B cell (primary cell): ENCODE data around the gene CACNA1G. TPM values are rescaled to one million over a fixed set of nuclear protein-coding genes. Genes with fewer than 3 reads are reported as not detected.

ENCODE experiments used
- ATAC-seq: fragments of 200-7000 bp; cut with Tn5 transposase; one replicate; pipeline ENCODE4 v1.10.0; 2021; ENCODE audit warnings: low read depth, mild to moderate bottlenecking, moderate number of reproducible peaks, moderate library complexity
- CTCF ChIA-PET: fragments of 350-600 bp; sonication (Branson Sonifier 250); formaldehyde crosslinking; loops from one replicate; lab custom pipeline; 2021; ENCODE audit warnings: antibody characterized with exemption, inconsistent platforms; lab: Charles Lee
- POLR2A ChIA-PET: fragments of 350-600 bp; sonication (Branson Sonifier 250); formaldehyde crosslinking; loops from one replicate; lab custom pipeline; 2021; ENCODE audit warnings: antibody characterized with exemption; lab: Charles Lee
- DNase-seq: peaks from one replicate; pipeline ENCODE4 v3.0.0; 2013
- H2AFZ ChIP-seq: 2 replicates; pipeline ENCODE4 v1.6.1; 2012; ENCODE audit warnings: mild to moderate bottlenecking, low read depth, low read length; ENCODE audit not compliant: insufficient read depth, poor library complexity, severe bottlenecking
- H3K27ac ChIP-seq, 2 donors: 1 replicate in 1 of 2; 2 replicates in 1 of 2; pipeline ENCODE4 v1.5.1; 2012 to 2013; ENCODE audit warnings: low read length in 2 of 2, mild to moderate bottlenecking in 2 of 2, moderate library complexity in 1 of 2
- H3K27me3 ChIP-seq, 4 experiments: fragments of 200-600 bp in 1 of 4; sonication (generic) in 1 of 4; replicated peaks in 1 of 4; 1 replicate in 2 of 4; 2 replicates in 2 of 4; pipeline versions ENCODE4 v1.6.1 to v1.7.0; 2013 to 2016; ENCODE audit warnings: low read length in 3 of 4, mild to moderate bottlenecking in 2 of 4, mixed read lengths in 1 of 4, moderate library complexity in 1 of 4; ENCODE audit not compliant: insufficient read depth in 4 of 4, control insufficient read depth in 3 of 4; ENCODE audit errors: control extremely low read depth in 1 of 4
- H3K36me3 ChIP-seq, 2 experiments: replicated peaks in 1 of 2; 1 replicate in 1 of 2; 2 replicates in 1 of 2; pipeline versions ENCODE4 v1.6.1 to v1.7.1; 2013; ENCODE audit warnings: low read length in 1 of 2; ENCODE audit not compliant: insufficient read depth in 2 of 2, control insufficient read depth in 1 of 2; ENCODE audit errors: control extremely low read depth in 1 of 2, extremely low read depth in 1 of 2
- H3K4me1 ChIP-seq, 2 donors: fragments of 200-600 bp in 1 of 2; sonication (generic) in 1 of 2; 1 replicate in 1 of 2; 2 replicates in 1 of 2; pipeline versions ENCODE4 v1.5.1 to v1.6.1; 2013 to 2017; ENCODE audit warnings: low read length in 2 of 2; ENCODE audit not compliant: control insufficient read depth in 2 of 2, insufficient read depth in 2 of 2
- H3K4me2 ChIP-seq: replicated peaks from 2 replicates; pipeline ENCODE3; 2012; ENCODE audit warnings: mild to moderate bottlenecking, low read depth, low read length; ENCODE audit not compliant: poor library complexity, severe bottlenecking
- H3K4me3 ChIP-seq, 5 experiments: fragments of 200-600 bp in 1 of 5; sonication (generic) in 1 of 5; 1 replicate in 3 of 5; 2 replicates in 2 of 5; pipeline versions ENCODE4 v1.5.1 to v1.7.0; 2011 to 2016; ENCODE audit warnings: low read length in 4 of 5, mild to moderate bottlenecking in 4 of 5, low read depth in 2 of 5, control low read depth in 1 of 5, moderate library complexity in 1 of 5; ENCODE audit not compliant: insufficient read depth in 1 of 5; ENCODE audit errors: control extremely low read depth in 1 of 5, extremely low read depth in 1 of 5
- H3K79me2 ChIP-seq: fragments of 200-600 bp; sonication (generic); one replicate; pipeline ENCODE4 v1.6.0; 2016; ENCODE audit warnings: low read length; ENCODE audit not compliant: control insufficient read depth, insufficient read depth
- H3K9ac ChIP-seq: fragments of 200-600 bp; sonication (generic); 2 replicates; pipeline ENCODE4 v1.6.1; 2017; ENCODE audit warnings: mild to moderate bottlenecking, low read length, moderate library complexity
- H3K9me3 ChIP-seq, 3 donors: one replicate each; pipeline versions ENCODE4 v1.6.1 to v1.7.1; 2013; ENCODE audit warnings: low read length in 2 of 3; ENCODE audit not compliant: control insufficient read depth in 2 of 3, insufficient read depth in 1 of 3; ENCODE audit errors: control extremely low read depth in 1 of 3
- H4K20me1 ChIP-seq: 2 replicates; pipeline ENCODE4 v1.6.0; 2012; ENCODE audit warnings: mild to moderate bottlenecking, low read length; ENCODE audit not compliant: insufficient read depth, control insufficient read depth, poor library complexity, severe bottlenecking
- H3K27ac Mint-ChIP-seq: one replicate; pipeline ENCODE4 v1.8.0; 2021; ENCODE audit warnings: mixed read lengths
- H3K27me3 Mint-ChIP-seq: one replicate; pipeline ENCODE4 v1.8.0; 2021; ENCODE audit warnings: mixed read lengths
- H3K4me1 Mint-ChIP-seq: one replicate; pipeline ENCODE4 v1.8.0; 2021; ENCODE audit warnings: mixed read lengths
- H3K4me3 Mint-ChIP-seq: one replicate; pipeline ENCODE4 v1.8.0; 2021; ENCODE audit warnings: mixed read lengths
- H3K9me3 Mint-ChIP-seq: one replicate; pipeline ENCODE4 v1.8.0; 2022; ENCODE audit warnings: mixed read lengths; ENCODE audit not compliant: insufficient read depth
- EZH2 ChIP-seq: IDR thresholded peaks from 2 replicates; pipeline ENCODE4 v1.6.1; 2012; ENCODE audit warnings: borderline replicate concordance, low read depth, mild to moderate bottlenecking, moderate library complexity, low read length; ENCODE audit not compliant: insufficient read depth, poor library complexity, severe bottlenecking
- WGBS: methylation state at CpG from one replicate; pipeline ENCODE4 v1.1.5; 2013; ENCODE audit warnings: missing lambda C conversion rate; ENCODE audit not compliant: insufficient coverage; 5-methylcytosine and 5-hydroxymethylcytosine counted together
- intact Hi-C: fragments of 100-400 bp; cut with micrococcal nuclease; formaldehyde crosslinking; loops from one replicate; pipeline ENCODE4 v1.10.0; 2022
- polyA plus RNA-seq: library from polyadenylated mRNA; depleted of rRNA; stranded (reverse); fragments of >200 nt; gene quantifications from 2 replicates; pipeline ENCODE4 v1.2.3, GENCODE V29; 2012
- total RNA-seq, 2 donors: library from RNA; stranded (reverse); fragments of 120-200 nt in 1 of 2; gene quantifications; 1 replicate in 1 of 2; 2 replicates in 1 of 2; pipeline versions ENCODE4 v1.2.3 to v1.2.4, GENCODE V29; 2013 to 2022
- TF ChIP-seq, protein P1 (sequence below): fragments of 200-600 bp; IDR thresholded peaks from one replicate; pipeline ENCODE4 v1.8.0; 2022; ENCODE audit warnings: antibody characterized with exemption, mild to moderate bottlenecking

The CACNA1G gene
- total and polyA plus RNA-seq, 2 donors (not counting 1 experiment from before 2014, with no cell fraction given): 0.12 TPM; not detected in 1

DNA sequence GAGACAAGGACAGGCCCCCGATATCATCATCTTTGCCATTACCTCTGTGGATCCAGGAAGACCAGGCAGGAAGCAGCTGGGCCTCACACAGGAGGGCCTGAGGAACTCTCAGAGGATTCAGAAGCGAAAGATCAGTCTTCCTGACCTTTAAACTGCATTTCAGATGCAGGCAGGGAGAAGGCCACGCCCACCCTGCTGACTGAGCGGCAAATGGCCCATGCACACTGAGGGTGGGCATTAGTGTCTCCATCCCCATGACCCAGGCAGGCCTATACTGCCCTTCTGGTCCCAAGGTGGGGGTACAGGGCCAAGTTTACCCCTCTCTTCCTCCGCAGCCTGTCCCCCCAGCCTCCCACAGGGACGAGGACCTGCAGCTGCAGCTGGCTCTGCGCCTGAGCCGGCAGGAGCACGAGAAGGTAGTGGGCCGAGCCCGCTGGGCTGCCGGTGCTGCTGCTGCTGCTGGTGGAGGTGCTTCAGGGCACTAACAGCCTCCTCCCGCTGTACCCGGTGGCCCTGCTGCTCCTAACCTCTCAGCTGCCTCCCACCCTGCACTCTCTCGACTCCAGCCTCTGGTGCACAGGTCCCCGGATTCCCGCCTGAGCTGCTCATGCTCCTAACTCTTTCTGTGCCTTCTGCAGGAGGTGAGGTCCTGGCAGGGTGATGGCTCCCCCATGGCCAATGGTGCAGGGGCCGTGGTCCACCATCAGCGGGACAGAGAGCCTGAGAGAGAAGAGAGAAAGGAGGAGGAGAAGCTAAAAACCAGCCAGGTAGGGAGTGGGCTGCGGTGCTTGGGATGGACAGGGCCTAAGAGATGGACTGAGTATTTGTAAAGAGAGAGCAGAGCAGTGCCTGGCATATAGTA lies 21.7 kb upstream of the CACNA1G start:
- no peak for TF ChIP-seq EZH2
- TF ChIP-seq, protein P1, sequence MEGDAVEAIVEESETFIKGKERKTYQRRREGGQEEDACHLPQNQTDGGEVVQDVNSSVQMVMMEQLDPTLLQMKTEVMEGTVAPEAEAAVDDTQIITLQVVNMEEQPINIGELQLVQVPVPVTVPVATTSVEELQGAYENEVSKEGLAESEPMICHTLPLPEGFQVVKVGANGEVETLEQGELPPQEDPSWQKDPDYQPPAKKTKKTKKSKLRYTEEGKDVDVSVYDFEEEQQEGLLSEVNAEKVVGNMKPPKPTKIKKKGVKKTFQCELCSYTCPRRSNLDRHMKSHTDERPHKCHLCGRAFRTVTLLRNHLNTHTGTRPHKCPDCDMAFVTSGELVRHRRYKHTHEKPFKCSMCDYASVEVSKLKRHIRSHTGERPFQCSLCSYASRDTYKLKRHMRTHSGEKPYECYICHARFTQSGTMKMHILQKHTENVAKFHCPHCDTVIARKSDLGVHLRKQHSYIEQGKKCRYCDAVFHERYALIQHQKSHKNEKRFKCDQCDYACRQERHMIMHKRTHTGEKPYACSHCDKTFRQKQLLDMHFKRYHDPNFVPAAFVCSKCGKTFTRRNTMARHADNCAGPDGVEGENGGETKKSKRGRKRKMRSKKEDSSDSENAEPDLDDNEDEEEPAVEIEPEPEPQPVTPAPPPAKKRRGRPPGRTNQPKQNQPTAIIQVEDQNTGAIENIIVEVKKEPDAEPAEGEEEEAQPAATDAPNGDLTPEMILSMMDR: no peak
- no peak overlapping the region for H3K9ac ChIP-seq
- intact Hi-C loops: no loop called here
- H3K27ac ChIP-seq: no peak overlapping the region
- no peaks in the 10 kb centered on the region for H3K9me3 ChIP-seq
- no peak overlapping the region for H2AFZ ChIP-seq
- H3K4me3 ChIP-seq: no peak overlapping the region
- H3K4me1 ChIP-seq: peaks cover 10 to 19% of the 10 kb centered on the region in 2 donors
- 79% methylated on average over 20 of the region's 20 CpGs for WGBS
- no peak for DNase-seq
- no peaks in the 10 kb centered on the region for H4K20me1 ChIP-seq
- no peaks in the 10 kb centered on the region for H3K79me2 ChIP-seq
- peaks cover 27% of the 10 kb centered on the region for H3K27me3 Mint-ChIP-seq
- H3K27me3 ChIP-seq: peaks cover 0 to 17% (median 4%) of the 10 kb centered on the region in 4 experiments
- H3K9me3 Mint-ChIP-seq: no peaks in the 10 kb centered on the region
- no peak overlapping the region for H3K4me3 Mint-ChIP-seq
- no peaks in the 10 kb centered on the region for H3K36me3 ChIP-seq
- no peak overlapping the region for H3K27ac Mint-ChIP-seq
- H3K4me1 Mint-ChIP-seq: peaks cover 7% of the 10 kb centered on the region
- ChIA-PET POLR2A (no interaction called here), CTCF (no interaction called here)
- no peak overlapping the region for H3K4me2 ChIP-seq
- ATAC-seq: no peak
